ENCODE results near the gene DOC2B.
"Not testable (repeated sequence)": the region's sequence is repeated elsewhere in the genome, so short reads cannot be mapped to it uniquely, and the experiment has no call there.

Gene DOC2B

GRCh38 chr17:142876-143784 lies 38.3 kb downstream of the DOC2B start:
- no peak for DNase-seq

GRCh38 chr17:142102-142661 lies 39.3 kb downstream of the DOC2B start:
- DNase-seq: peak; percentile 63

GRCh38 chr17:139401-140205 lies 41.8 kb downstream of the DOC2B start:
- not testable (repeated sequence) for DNase-seq

- not testable (repeated sequence) for DNase-seq
These were observed 44.2 kb downstream of the DOC2B start, which contains the start of gene SCGB1C2 for GRCh38 chr17:137166-137807. Gene SCGB1C2, plus strand, starts transcription at chr17:137569. Its CDS starts 22 bp downstream, at chr17:137591.

- DNase-seq: peak; percentile 83
These were observed 44.9 kb downstream of the DOC2B start for GRCh38 chr17:136531-136930.

- DNase-seq: not testable (repeated sequence)
These were observed 45.6 kb downstream of the DOC2B start for GRCh38 chr17:135895-136294.

GRCh38 chr17:135022-135421 lies 46.4 kb downstream of the DOC2B start:
- DNase-seq: not testable (repeated sequence)

GRCh38 chr17:134332-134785 lies 47.1 kb downstream of the DOC2B start:
- DNase-seq: peak; percentile 41

GRCh38 chr17:133932-134331 lies 47.5 kb downstream of the DOC2B start:
- not testable (repeated sequence) for DNase-seq

GRCh38 chr17:118339-118917 lies 63.0 kb downstream of the DOC2B start:
- DNase-seq: not testable (repeated sequence)

GRCh38 chr17:113111-113510 lies 68.3 kb downstream of the DOC2B start:
- DNase-seq: not testable (repeated sequence)
